Right lobe of liver (tissue), 6 donors: ENCODE results near the gene NUTM2B. TPM values are rescaled to one million over a fixed set of nuclear protein-coding genes. Genes with fewer than 3 reads are reported as not detected.
A peak's percentile ranks its signal among the peaks of the same experiment; 100 is the strongest.
"Not testable (repeated sequence)": the region's sequence is repeated elsewhere in the genome, so short reads cannot be mapped to it uniquely, and the experiment has no call there.

Experiments used
- ATAC-seq, 4 donors: fragments of 200-7000 bp; cut with Tn5 transposase; one replicate each; pipeline ENCODE4 v1.9.1; 2020; ENCODE audit warnings: mild to moderate bottlenecking in 4 of 4, moderate library complexity in 4 of 4
- DNase-seq, 3 donors: peaks; one replicate each; pipeline ENCODE4 v3.0.0-alpha.2; 2020
- H3K27ac ChIP-seq, 3 donors: fragments of 200-600 bp; one replicate each; pipeline ENCODE4 v1.8.0; 2022
- H3K27me3 ChIP-seq, 2 donors: fragments of 200-600 bp; one replicate each; pipeline ENCODE4 v1.8.0; 2022
- H3K36me3 ChIP-seq, 4 donors: fragments of 200-600 bp; sonication (generic) in 1 of 4; one replicate each; pipeline versions ENCODE4 v1.5.1 to v1.8.0; 2017 to 2022; ENCODE audit warnings: control low read depth in 1 of 4
- H3K4me1 ChIP-seq, 4 donors: fragments of 200-600 bp; sonication (generic) in 1 of 4; one replicate each; pipeline versions ENCODE4 v1.5.1 to v1.8.0; 2017 to 2022; ENCODE audit warnings: control low read depth in 1 of 4
- H3K4me3 ChIP-seq, 3 donors: fragments of 200-600 bp; one replicate each; pipeline ENCODE4 v1.8.0; 2022
- H3K9me3 ChIP-seq, 4 donors: fragments of 200-600 bp; sonication (generic) in 1 of 4; one replicate each; pipeline versions ENCODE4 v1.5.1 to v1.8.0; 2017 to 2022; ENCODE audit warnings: control low read depth in 1 of 4
- WGBS: methylation state at CpG from one replicate; pipeline ENCODE4 v1.1.6; 2018; ENCODE audit warnings: low coverage, low lambda C conversion rate; ENCODE audit not compliant: insufficient coverage; ENCODE audit errors: missing lambda C conversion rate; 5-methylcytosine and 5-hydroxymethylcytosine counted together
- intact Hi-C, 2 donors: fragments of 100-400 bp; cut with DNase I; formaldehyde crosslinking; loops; one replicate each; pipeline versions ENCODE4 v1.11.2 to v1.14.1; 2022
- total RNA-seq, 6 experiments: library from RNA; depleted of rRNA in 2 of 6; stranded (reverse); fragments of >200 nt in 2 of 6; fragmentation: NEBNext Ultra II Directional in 3 of 6; extraction: Animal tissue kit (Norgen Biotek cat#: 25700) in 3 of 6; gene quantifications; one replicate each; pipeline versions ENCODE4 v1.1.0 to v1.2.4, GENCODE V29; 2016 to 2023
- donor health status: DM: no; HTN: yes; CAD: no.
- donor health status: DM: no; HTN: no; CAD: no.
- donor health status: DM: no; HTN: no; CAD: no.
- donor health status: DM: no; HTN: yes; CAD: no.
- donor health status: DM: no; HTN: yes; CAD: no.

The NUTM2B gene
- total RNA-seq, 6 experiments from 2014 or later, result 0.16 to 0.51 (median 0.31) TPM

DNA sequence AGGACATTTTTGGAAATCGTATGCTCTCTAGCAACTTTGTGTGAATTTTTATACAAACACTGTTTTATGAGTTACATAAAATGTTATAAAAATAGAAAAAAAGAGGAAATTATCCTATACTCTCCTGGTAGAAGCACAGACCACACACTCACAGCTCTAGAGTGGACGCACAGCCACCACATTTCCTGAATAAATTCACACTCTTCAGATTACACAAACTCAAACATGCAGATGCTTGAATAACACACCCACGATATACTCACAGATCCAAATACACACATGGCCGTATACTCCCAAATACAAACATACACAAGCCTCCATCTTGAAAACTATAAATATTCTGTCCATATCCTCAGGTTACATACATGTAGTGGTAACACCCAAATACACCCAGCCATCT, 14.2 kb upstream of the NUTM2B start:
- H3K9me3 ChIP-seq, H3K4me3 ChIP-seq, DNase-seq, H3K27me3 ChIP-seq, H3K36me3 ChIP-seq, intact Hi-C loops, H3K27ac ChIP-seq, ATAC-seq, H3K4me1 ChIP-seq: not testable (repeated sequence)
- WGBS, result 78% methylated on average over 4 of the region's 4 CpGs

DNA sequence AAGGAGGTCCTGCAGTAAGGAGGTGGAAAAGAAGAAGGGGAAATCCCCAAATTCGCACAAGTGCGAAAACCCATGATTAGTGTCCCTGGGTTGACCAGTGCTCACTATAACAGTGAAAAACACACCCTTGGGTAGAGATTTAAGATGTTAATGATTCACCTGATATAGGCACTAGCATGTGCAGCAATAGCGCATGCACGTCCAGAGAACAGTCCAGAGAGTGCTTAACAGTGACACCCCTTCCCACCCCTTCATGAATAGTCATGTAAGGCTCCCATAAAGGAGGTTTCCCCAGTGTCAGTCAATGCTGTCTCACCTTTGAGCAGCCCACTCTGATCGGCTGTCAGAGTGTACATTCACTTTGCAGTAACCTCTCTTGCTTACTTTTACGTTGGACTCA, 6.4 kb upstream of the NUTM2B start:
- intact Hi-C loops, DNase-seq, H3K4me1 ChIP-seq, H3K27me3 ChIP-seq, ATAC-seq, H3K36me3 ChIP-seq, H3K4me3 ChIP-seq, H3K27ac ChIP-seq, H3K9me3 ChIP-seq: not testable (repeated sequence)
- WGBS, result no CpG with 5 or more reads among the region's 6 CpGs

DNA sequence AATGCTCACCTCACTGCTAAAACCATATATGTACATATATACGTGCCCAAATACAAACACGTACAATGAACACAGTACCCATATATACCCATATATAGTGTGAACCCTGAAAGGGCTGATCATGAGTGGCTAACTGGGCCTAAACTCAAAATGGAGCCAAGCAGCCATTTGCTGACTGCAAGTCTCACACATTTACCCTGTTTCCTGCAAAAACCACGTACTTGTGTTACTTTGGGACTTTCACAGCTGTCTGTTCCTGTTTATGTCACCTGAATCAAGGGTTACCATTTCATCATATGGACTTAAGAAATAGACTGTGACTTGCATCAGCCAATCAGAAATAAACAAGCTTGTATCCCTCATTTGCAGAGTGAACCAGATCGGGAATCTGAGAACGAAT, 5.9 kb upstream of the NUTM2B start:
- DNase-seq, H3K36me3 ChIP-seq, H3K27me3 ChIP-seq, H3K9me3 ChIP-seq, H3K4me3 ChIP-seq, intact Hi-C loops, ATAC-seq, H3K27ac ChIP-seq, H3K4me1 ChIP-seq: not testable (repeated sequence)
- WGBS, result no CpG with 5 or more reads among the region's 5 CpGs

DNA sequence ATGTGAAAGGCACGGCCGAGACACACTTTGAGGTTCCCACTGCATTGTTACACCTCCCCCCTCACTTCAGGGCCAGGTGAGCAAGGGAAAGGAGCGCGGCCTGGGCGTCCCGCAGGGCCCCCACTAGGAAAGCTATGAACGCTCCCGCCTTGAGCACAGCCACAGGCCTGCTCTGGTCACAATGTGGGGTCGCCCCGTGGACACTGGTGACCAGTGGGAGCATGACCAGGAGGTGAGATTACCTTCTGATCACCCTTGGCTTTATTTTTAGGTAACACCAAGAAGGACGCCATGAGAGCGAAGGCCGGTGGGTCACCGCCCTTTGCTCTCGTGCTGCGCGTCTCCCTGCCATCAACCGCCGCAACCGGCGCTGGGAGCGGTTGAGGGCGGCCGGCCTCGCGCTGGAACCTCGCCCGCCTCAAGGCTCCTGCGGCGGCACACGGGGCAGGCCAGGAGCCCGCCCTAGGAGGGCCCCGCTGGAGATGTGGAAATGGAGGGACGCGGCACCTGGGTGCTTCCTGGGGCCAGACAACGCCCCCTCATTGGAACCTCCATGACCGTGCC, 2.6 kb upstream of the NUTM2B start:
- H3K9me3 ChIP-seq, H3K4me3 ChIP-seq, H3K27ac ChIP-seq, H3K27me3 ChIP-seq, ATAC-seq, H3K36me3 ChIP-seq, DNase-seq, intact Hi-C loops, H3K4me1 ChIP-seq: not testable (repeated sequence)
- WGBS, result no CpG with 5 or more reads among the region's 37 CpGs

DNA sequence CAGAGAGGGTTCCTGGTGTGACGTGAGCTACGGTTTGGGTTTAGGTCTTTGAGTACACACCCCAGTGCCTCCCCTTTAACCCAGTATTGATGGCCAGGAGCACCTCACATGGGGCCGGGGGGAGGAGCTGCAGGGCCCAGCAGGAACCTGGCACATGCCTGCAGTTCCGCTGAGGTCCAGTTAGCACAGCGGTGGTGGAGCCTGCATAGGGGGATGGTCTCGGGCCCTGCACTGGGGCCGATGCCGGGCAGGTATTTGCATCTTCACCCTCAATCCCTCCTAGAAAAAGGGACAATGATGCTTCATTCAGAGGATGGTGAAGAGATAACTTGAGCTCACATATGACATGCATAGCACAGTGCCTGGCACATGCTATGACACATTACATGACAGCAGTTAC, 4.0 kb downstream of the NUTM2B start:
- H3K4me3 ChIP-seq, H3K36me3 ChIP-seq, H3K27me3 ChIP-seq, DNase-seq, intact Hi-C loops, H3K27ac ChIP-seq, H3K9me3 ChIP-seq, H3K4me1 ChIP-seq, ATAC-seq: not testable (repeated sequence)
- no CpG with 5 or more reads among the region's 8 CpGs for WGBS

DNA sequence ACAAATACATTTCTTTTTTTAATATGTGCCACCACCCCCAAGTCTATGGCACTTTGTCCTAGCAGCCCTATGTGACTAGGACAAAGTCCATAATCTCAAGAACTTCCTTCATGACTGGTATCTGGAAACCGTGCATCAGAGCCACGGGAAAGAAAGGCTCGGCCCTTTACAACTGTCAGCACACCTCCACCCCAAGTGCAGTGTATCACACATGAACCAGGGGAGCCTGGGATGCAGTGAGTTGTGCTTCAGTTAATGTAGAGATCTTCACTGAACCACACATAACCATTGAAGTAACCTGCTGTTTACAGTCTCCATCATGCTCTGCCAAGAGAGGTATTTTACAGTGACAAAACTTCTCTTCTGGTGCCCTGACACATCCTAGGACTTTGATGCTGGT, 11.9 kb downstream of the NUTM2B start:
- H3K27me3 ChIP-seq, H3K9me3 ChIP-seq, H3K4me3 ChIP-seq, intact Hi-C loops, DNase-seq, H3K27ac ChIP-seq, H3K36me3 ChIP-seq, H3K4me1 ChIP-seq, ATAC-seq: not testable (repeated sequence)
- no CpG with 5 or more reads among the region's 3 CpGs for WGBS

DNA sequence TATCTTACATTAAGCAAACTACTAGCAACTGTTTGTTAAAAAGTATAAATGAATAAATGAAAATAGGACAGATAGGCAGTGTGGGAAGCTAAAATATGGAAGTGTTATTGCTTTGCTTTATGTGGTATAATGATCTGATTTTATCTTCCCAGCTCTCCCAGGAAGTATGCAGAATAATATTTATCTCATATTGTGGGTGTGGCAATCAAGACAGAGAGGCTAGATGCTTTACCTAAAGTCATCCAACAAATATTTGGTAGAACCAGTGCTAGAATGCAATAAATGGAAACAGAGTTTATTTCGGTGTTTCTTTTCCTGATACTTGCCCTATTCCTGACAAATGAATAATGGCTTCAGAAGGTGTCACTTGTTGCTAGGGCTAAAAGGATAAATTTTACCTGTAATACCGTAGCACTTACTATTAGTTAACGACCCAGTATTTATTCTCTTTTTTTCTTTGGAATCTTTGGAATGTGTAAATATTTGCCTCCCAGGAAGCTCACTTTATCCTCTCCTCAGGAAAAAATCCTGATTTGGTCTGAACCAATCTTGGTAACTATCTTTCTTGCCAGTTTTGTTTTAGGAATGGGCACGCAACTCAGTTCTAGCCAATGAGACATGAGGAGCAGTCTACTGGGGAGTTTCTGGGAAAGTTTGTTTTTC, 14.0 kb downstream of the NUTM2B start:
- ATAC-seq, result peak; percentile 38 to 76 (median 59)
- WGBS, result 66% methylated on average over 3 of the region's 4 CpGs
- DNase-seq, H3K4me3 ChIP-seq, H3K4me1 ChIP-seq, H3K27me3 ChIP-seq, H3K9me3 ChIP-seq, H3K36me3 ChIP-seq, intact Hi-C loops, H3K27ac ChIP-seq: not testable (repeated sequence)

DNA sequence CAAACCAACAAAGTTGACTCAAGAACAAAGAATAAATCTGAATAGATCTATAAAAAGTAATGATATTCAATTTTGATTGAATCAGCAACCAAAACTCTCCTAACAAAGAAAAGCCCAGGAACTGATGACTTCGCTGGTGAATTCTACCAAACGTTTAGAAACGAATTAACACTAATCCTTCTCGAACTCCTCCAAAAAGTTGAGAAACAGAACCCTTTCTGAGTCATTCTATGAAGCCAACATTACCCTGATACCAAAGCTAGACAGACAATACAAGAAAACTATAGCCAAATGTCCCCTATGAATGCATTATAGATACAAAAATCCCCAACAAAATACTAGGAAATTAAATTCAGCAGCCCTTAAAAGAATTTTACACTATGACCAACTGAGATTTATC, 17.0 kb downstream of the NUTM2B start:
- ATAC-seq, H3K9me3 ChIP-seq, H3K27ac ChIP-seq, H3K4me1 ChIP-seq, H3K36me3 ChIP-seq, intact Hi-C loops, H3K27me3 ChIP-seq, DNase-seq, H3K4me3 ChIP-seq: not testable (repeated sequence)
- WGBS, result no CpG with 5 or more reads among the region's 4 CpGs

DNA sequence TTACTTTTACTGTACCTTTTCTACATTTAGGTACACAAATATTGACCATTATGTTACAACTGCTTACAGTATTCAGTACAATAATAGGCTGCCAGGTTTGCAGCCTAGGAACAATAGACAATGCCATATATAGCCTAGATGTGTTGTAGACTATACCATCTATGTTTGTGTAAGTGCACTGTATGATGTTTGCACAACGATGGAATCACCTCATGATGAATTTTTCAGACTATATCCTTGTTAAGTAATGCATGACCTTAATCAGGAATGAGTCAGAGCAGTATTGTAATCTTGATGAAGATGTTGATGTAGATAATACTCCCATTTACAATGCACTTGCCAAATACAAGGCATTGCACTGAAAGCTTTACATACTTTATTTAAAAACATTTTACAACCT, 23.6 kb downstream of the NUTM2B start:
- DNase-seq, H3K4me3 ChIP-seq, H3K27ac ChIP-seq, H3K27me3 ChIP-seq, intact Hi-C loops, H3K9me3 ChIP-seq, ATAC-seq, H3K4me1 ChIP-seq, H3K36me3 ChIP-seq: not testable (repeated sequence)
- no CpG with 5 or more reads among the region's 1 CpG for WGBS

DNA sequence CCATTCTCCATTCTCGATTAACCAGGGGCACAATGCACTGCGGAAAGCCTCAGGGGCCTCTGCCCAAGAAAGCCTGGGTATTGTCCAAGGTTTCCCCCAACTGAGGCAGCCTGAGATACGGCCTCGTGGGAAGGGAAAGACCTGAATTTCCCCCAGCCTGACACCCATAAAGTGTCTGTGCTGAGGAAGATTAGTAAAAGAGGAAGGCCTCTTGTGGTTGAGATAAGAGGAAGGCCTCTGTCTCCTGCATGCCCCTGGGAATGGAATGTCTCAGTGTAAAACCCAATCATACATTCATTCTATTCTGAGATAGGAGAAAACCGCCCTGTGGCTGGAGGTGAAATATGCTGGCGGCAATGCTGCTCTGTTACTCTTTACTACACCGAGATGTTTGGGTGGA, 41.8 kb downstream of the NUTM2B start:
- H3K27ac ChIP-seq, DNase-seq, ATAC-seq, H3K9me3 ChIP-seq, intact Hi-C loops, H3K27me3 ChIP-seq, H3K4me3 ChIP-seq, H3K36me3 ChIP-seq, H3K4me1 ChIP-seq: not testable (repeated sequence)
- WGBS, result no CpG with 5 or more reads among the region's 7 CpGs

DNA sequence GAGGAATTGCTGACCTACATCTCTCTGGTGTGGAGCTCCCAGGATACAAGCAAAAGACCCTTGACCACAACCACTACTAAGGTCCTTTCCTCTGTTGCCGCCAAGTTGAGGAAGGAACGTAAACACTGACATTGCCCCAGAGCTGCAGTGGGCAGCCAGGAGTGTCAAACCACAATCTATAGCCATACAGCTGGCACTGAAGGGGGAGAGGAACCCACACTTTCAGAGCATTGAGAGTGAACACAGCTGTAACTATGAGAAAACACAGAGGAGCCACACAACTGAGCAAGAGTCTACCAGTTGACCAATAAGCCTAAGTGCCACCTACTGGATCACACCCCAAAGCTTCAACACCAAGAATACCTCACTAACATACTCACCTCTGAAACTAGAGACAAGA, 45.5 kb downstream of the NUTM2B start:
- DNase-seq, intact Hi-C loops, H3K4me1 ChIP-seq, ATAC-seq, H3K9me3 ChIP-seq, H3K27me3 ChIP-seq, H3K27ac ChIP-seq, H3K4me3 ChIP-seq, H3K36me3 ChIP-seq: not testable (repeated sequence)
- no CpG with 5 or more reads among the region's 2 CpGs for WGBS

DNA sequence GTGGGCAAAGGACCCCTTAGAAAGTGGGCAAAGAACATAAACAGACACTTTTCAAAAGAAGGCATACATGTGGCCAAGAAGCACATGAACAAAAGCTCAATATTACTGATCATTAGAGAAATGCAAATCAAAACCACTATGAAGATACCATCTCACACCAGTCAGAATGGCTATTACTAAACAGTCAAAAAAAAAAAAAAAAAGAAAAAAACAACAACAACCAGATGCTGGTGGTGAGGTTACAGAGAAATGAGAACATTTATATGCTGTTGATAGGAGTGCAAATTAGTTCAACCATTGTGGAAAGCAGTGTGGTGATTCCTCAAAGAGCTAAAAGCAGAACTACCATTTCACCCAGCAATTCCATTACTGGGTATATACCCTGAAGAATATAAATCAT, 50.6 kb downstream of the NUTM2B start:
- H3K27me3 ChIP-seq, H3K4me1 ChIP-seq, H3K36me3 ChIP-seq, DNase-seq, H3K9me3 ChIP-seq, H3K27ac ChIP-seq, intact Hi-C loops, H3K4me3 ChIP-seq, ATAC-seq: not testable (repeated sequence)
